Measurements from ENCODE around the gene GDAP2.

The GDAP2 gene

GRCh38 chr1:117967477-117967876 lies 38.1 kb upstream of the GDAP2 start:
- Histone ChIP-seq H3K9me3 (ENCODE audit: severe bottlenecking) (no peaks in the 10 kb centered on the region), H3K27ac (no peak overlapping the region), H3K27me3 (ENCODE audit: insufficient read depth, low read depth, severe bottlenecking) (no peaks in the 10 kb centered on the region), H3K4me3 (ENCODE audit: low read depth, low read length) (no peak overlapping the region), H3K36me3 (peaks cover 3% of the 10 kb centered on the region; the same call in 1 of the 2 replicates)
- TF ChIP-seq, protein P1, sequence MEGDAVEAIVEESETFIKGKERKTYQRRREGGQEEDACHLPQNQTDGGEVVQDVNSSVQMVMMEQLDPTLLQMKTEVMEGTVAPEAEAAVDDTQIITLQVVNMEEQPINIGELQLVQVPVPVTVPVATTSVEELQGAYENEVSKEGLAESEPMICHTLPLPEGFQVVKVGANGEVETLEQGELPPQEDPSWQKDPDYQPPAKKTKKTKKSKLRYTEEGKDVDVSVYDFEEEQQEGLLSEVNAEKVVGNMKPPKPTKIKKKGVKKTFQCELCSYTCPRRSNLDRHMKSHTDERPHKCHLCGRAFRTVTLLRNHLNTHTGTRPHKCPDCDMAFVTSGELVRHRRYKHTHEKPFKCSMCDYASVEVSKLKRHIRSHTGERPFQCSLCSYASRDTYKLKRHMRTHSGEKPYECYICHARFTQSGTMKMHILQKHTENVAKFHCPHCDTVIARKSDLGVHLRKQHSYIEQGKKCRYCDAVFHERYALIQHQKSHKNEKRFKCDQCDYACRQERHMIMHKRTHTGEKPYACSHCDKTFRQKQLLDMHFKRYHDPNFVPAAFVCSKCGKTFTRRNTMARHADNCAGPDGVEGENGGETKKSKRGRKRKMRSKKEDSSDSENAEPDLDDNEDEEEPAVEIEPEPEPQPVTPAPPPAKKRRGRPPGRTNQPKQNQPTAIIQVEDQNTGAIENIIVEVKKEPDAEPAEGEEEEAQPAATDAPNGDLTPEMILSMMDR (IDR thresholded peaks at IDR 0.05; ENCODE audit: low read depth, low read length): no peak
- no peak for DNase-seq

GRCh38 chr1:117964290-117965038 lies 35.0 kb upstream of the GDAP2 start:
- H3K27me3 ChIP-seq (ENCODE audit: insufficient read depth, low read depth, severe bottlenecking): no peaks in the 10 kb centered on the region
- no peaks in the 10 kb centered on the region for H3K9me3 ChIP-seq (ENCODE audit: severe bottlenecking)
- TF ChIP-seq, protein P1 (IDR thresholded peaks at IDR 0.05; ENCODE audit: low read depth, low read length): no peak
- H3K4me3 ChIP-seq (ENCODE audit: low read depth, low read length): no peak overlapping the region
- no peak for DNase-seq
- H3K36me3 ChIP-seq: peaks cover 8% of the 10 kb centered on the region
- no peak overlapping the region for H3K27ac ChIP-seq

- Histone ChIP-seq H3K9me3 (ENCODE audit: severe bottlenecking) (no peaks in the 10 kb centered on the region), H3K27ac (no peak overlapping the region), H3K4me3 (ENCODE audit: low read depth, low read length) (no peak overlapping the region), H3K36me3 (peaks cover 43% of the 10 kb centered on the region), H3K27me3 (ENCODE audit: insufficient read depth, low read depth, severe bottlenecking) (no peaks in the 10 kb centered on the region)
- DNase-seq: no peak
- TF ChIP-seq, protein P1 (IDR thresholded peaks at IDR 0.05; ENCODE audit: low read depth, low read length): no peak
These were observed 29.9 kb upstream of the GDAP2 start for GRCh38 chr1:117959364-117959763.

GRCh38 chr1:117952386-117952785 lies 23.0 kb upstream of the GDAP2 start:
- Histone ChIP-seq H3K4me3 (ENCODE audit: low read depth, low read length) (no peak overlapping the region), H3K27me3 (ENCODE audit: insufficient read depth, low read depth, severe bottlenecking) (no peaks in the 10 kb centered on the region), H3K9me3 (ENCODE audit: severe bottlenecking) (no peaks in the 10 kb centered on the region), H3K36me3 (peaks cover 63% of the 10 kb centered on the region), H3K27ac (no peak overlapping the region)
- no peak for DNase-seq
- TF ChIP-seq, protein P1 (IDR thresholded peaks at IDR 0.05; ENCODE audit: low read depth, low read length): no peak

- Histone ChIP-seq H3K27me3 (ENCODE audit: insufficient read depth, low read depth, severe bottlenecking) (no peaks in the 10 kb centered on the region), H3K9me3 (ENCODE audit: severe bottlenecking) (no peaks in the 10 kb centered on the region), H3K4me3 (ENCODE audit: low read depth, low read length) (no peak overlapping the region), H3K36me3 (peaks cover 80% of the 10 kb centered on the region), H3K27ac (no peak overlapping the region)
- DNase-seq: no peak
- TF ChIP-seq, protein P1 (IDR thresholded peaks at IDR 0.05; ENCODE audit: low read depth, low read length): no peak
These were observed 12.9 kb upstream of the GDAP2 start for GRCh38 chr1:117942293-117942692.

DNA sequence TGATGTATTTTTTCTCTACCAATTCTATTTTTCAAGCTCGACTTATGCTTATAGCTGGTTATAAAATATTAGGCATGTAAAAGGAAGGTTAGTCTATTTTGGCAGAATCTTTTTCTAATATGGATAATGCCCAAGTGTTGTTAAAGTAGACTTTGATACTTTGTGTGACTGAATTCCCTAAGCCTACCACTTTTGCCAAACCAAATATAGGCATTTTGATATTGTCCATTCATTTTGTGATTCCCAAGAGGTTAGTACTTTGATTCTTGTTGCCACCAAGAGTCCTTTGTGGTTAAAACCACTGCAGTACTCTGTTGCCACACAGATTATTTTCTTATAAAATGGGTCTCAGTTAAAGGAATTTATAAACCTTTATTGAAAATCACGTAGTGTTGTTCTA lies 4.3 kb upstream of the GDAP2 start:
- peaks cover 26% of the 10 kb centered on the region for H3K36me3 ChIP-seq
- H3K4me3 ChIP-seq (ENCODE audit: low read depth, low read length): no peak overlapping the region
- no peaks in the 10 kb centered on the region for H3K9me3 ChIP-seq (ENCODE audit: severe bottlenecking)
- no peaks in the 10 kb centered on the region for H3K27me3 ChIP-seq (ENCODE audit: insufficient read depth, low read depth, severe bottlenecking)
- no peak for DNase-seq
- H3K27ac ChIP-seq: no peak overlapping the region
- TF ChIP-seq, protein P1 (IDR thresholded peaks at IDR 0.05; ENCODE audit: low read depth, low read length): no peak

Data from WERI-Rb-1 (cell line).